COLO668 (cell line): Measurements from ENCODE around the gene FAP.

Experiments used
- DNase-seq: peaks from one replicate; lab custom pipeline; 2025; ENCODE audit not compliant: unreplicated experiment; lab: John Stamatoyannopoulos, UW

FAP gene

DNA sequence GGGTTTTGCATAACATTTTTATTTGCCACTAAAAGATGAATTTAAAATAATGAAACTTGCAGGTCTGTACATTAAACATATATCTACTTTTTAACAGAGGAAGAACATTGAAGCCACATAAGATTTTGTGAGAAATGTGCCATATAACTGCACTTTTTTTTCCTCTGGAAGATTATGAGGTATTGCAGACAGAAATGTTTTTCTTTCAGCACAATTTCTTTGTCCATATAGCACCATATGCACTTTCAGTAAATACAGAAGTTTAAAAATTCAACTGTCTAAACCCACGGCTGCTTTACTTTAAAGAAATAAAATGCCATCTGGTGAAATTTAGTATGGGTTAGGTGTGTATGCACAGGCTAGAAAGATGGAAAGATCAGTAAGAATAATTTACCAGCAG is 470 bp upstream of the FAP start:
- DNase-seq, result no peak

GRCh38 chr2:162242586-162243280 is 512 bp downstream of the FAP start:
- DNase-seq, result no peak

DNA sequence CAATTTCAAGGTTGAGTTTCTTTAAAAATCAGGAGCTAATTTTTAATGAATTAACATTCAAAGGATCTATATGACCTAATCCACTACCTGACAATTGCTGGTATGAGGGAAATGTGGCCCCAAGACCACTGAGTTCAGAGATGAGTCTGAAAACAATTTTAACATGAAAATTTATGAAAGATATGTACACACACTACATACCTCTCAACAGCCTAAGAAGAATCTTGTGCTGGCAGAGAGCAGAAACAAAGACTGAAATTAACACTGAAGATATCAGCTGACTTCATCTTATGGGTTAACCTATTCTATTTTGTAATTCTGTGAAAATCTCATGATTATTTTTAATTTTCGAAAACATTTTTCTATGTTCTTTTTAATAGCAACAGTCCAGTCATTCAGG is 1.7 kb downstream of the FAP start:
- DNase-seq, result no peak

DNA sequence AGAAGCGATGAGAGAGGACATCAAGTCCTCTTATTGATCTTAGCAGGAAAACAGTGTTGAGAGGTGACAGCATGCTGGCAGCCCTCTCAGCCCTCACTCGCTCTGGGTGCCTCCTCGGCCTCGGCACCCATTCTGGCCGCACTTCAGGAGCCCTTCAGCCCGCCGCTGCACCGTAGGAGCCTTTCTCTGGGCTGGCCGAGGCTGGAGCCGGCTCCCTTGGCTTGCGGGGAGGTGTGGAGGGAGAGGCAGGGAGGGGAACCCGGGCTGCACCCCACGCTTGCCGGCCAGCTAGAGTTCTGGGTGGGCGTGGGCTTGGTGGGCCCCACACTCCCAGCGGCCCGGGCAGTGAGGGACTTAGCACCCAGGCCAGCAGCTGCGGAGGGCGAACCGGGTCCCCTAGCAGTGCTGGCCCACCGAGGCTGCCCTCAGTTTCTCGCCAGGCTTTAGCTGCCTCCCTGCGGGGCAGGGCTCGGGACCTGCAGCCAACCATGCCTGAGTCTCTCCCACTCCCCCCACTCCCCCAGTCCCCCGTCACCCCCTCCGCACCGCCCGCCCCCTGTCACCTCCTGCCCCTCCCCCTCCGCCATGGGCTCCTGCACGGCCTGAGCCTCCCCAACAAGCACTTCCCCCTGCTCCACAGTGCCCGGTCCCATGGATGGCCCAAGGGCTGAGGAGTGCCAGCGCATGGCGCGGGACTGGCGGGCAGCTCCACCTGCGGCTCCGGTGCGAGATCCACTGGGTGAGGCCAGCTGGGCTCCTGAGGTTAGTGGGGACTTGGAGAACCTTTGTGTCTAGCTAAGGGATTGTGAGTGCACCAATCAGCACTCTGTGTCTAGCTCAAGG is 8.4 kb downstream of the FAP start:
- no peak for DNase-seq

DNA sequence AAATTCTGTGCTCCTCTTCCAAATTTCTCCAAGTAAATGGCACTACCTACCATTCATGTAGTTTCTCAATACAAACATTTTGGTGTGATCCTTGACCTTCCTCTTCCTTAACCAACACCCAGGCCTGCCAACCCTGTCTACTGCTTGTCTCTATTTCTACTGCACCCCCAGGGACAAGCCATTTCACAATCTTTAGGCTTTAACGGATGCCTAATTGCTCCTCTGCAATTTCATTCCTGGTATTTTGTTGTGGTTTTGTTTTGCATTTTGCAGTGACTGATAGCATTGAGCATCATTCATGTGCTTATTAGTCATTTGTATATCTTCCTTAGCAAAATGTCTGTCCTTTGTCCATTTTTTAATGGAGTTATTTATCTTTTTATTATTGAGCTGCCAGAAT is 10.0 kb downstream of the FAP start:
- DNase-seq, result no peak

DNA sequence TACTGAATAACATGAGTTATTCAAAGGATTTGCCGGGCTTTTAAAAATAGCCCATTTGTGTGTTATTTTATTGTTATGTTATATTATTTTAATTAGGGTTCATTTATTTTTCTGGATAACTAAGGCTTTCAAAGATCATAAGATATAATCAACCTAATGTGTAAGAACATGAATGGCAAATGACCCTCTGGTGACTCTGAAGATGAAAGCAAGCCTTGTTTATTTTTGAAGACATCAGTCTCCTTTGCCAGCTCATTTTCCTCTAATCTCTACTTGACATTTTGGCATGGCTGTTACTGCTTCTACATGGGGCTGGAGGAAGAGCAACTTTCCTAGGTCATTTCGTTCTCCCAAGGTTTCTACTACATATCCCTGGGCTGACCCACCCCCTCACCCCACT is 10.6 kb downstream of the FAP start:
- DNase-seq, result no peak

- DNase-seq, result no peak
Measured at GRCh38 chr2:162232027-162232426, 11.2 kb downstream of the FAP start.

DNA sequence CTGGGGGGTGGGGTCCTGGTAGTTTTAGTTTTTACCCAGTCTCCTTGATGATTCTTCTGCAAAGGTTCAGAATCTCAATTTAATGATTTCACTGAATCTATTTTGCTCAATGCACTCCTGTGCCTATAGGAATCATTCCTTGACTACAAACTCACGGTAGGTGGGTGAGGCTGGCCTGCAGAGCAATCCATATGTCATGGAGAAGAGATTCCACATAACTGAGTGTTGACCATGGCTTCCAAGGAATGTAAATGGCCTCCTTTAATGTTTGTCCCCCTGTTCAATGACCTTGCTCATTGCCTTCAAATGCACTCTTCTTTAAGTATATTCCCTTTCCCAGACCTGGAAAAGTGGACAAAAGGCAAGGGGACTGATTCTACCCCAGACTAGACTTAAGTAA is 12.5 kb downstream of the FAP start:
- DNase-seq, result no peak

GRCh38 chr2:162226836-162227235 is 16.4 kb downstream of the FAP start:
- no peak for DNase-seq

GRCh38 chr2:162221064-162221463 is 22.2 kb downstream of the FAP start:
- DNase-seq, result peak; percentile 16

DNA sequence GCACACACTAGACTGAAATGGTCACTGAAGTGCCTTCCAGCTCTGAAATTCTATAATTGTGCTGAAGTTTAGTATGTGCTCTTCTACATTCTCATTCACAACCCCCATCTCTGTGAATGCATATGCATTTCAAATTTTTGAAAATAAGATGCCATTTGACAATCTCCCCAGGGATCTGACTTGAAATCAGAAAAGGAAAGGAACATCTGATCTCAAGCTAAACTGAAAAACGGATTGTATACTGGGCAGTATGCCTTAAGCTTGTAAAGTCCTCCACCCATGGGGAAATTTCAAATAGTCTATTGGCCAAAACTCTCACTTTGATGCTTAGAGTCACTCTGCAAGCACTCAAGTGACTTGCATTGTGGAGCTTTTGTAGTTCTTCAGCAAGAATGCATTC is 22.9 kb downstream of the FAP start:
- DNase-seq, result no peak

DNA sequence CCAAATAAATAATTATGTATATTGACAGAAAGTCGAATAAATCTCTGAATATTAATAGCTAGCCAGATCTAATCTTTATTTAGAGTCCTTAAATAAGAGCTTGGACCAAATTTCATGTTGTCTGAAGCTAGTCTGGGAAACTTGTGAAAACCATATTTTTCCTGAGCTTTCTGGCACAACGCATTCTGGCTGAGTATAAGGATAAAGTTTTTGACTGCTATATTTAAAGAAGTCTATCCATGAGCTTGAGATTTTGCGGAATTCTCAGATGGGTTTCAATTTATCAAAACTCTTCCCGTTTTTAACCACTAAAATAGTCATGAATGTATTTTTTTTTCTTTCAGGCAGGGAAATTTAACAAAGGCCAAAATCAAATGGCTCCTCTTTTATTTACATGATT is 23.8 kb downstream of the FAP start:
- no peak for DNase-seq

DNA sequence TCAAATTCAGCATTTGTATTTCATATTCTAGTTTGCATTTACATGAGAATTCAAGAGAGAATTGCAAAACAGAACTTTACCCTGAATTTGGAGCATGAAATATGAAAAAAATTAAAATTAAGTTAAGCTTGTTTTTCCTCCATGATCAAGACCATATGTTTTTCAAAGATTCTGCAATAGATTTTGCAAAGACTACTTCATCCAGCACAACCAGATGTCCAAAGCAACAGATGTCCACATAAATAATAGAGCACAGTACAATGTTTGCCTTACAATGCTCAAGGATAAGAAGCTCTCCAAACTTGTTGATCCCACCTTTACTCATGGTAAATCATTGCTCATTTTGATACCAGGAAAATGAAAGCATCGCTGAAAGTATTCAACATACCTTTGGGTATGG is 25.6 kb downstream of the FAP start:
- no peak for DNase-seq

- peak; percentile 20 for DNase-seq
Measured at GRCh38 chr2:162215162-162215561, 28.1 kb downstream of the FAP start.

- DNase-seq, result no peak
Measured at GRCh38 chr2:162212366-162212765, 30.9 kb downstream of the FAP start.

DNA sequence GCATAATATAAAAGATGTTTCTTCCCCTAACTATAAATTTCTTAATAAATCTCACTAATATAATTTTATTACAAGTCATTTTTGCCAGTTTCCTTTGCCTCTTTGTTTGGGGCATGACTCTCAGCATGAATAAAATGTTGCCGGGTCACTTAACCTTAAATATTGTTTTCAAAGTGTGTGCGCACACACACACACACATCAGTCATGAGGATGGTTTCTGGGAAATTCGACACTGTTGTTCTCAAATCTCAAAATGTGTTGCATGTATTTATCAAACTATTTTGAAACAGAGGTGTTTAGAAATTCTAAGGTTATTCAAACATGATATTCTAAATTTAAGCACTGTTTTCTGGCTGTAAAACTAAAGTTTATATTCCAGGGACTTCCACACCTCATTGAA is 31.5 kb downstream of the FAP start:
- no peak for DNase-seq

DNA sequence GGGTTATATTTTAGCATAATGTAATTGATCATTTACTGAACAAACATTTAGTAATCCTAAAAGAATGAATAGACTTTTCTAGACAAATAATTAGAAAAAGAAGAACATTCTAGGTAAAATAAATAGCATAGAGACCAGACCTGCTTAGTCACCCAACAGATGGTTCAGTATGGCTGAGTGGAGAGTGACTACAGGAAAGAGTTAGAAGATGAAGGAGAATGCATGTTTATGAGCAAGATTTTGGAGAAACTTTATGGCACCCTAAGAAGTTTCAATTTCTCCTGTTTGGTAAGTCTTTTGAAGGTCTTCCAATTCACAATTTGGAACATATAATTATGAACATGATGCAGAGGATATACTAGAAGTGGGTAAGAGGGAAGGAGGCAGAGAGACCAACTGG is 32.9 kb downstream of the FAP start:
- no peak for DNase-seq

- no peak for DNase-seq
Measured at GRCh38 chr2:162202203-162202602, 41.0 kb downstream of the FAP start.

- no peak for DNase-seq
Measured at GRCh38 chr2:162200636-162201035, 42.6 kb downstream of the FAP start.

- DNase-seq, result no peak
Measured at GRCh38 chr2:162199913-162200312, 43.3 kb downstream of the FAP start.

DNA sequence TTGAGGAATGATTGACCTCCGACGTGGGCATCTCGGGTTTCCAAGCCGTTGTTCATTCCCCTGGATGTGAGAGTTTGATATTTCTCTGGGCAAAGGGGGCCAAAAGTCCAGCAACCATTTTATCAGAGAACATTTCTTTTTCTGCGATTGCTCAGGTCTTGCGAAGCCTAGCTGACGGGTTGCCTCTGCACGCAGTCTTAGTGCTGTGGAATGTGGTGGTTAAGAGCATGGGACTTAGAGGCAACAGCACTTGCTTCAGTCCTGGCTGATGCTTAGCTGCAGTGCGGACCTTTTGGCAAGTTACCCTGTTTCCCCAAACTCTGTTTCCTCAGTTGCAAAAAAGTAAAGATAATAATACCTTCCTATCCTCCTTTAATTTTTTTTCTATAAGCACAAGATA is 45.0 kb downstream of the FAP start:
- DNase-seq, result no peak

GRCh38 chr2:162197069-162197825 is 46.0 kb downstream of the FAP start:
- no peak for DNase-seq
